GM19468 (cell line): Measurements from ENCODE around the gene TMPRSS4.
"Not testable (repeated sequence)": the region's sequence is repeated elsewhere in the genome, so short reads cannot be mapped to it uniquely, and the experiment has no call there.

Experiments used
- ATAC-seq: cut with Tn5 transposase; IDR thresholded peaks from one replicate; pipeline ENCODE4 v1.9.1; 2021; ENCODE audit warnings: mild to moderate bottlenecking, moderate library complexity, moderate number of reproducible peaks; ENCODE audit not compliant: unreplicated experiment; ENCODE audit errors: extremely low read depth

TMPRSS4 gene

DNA sequence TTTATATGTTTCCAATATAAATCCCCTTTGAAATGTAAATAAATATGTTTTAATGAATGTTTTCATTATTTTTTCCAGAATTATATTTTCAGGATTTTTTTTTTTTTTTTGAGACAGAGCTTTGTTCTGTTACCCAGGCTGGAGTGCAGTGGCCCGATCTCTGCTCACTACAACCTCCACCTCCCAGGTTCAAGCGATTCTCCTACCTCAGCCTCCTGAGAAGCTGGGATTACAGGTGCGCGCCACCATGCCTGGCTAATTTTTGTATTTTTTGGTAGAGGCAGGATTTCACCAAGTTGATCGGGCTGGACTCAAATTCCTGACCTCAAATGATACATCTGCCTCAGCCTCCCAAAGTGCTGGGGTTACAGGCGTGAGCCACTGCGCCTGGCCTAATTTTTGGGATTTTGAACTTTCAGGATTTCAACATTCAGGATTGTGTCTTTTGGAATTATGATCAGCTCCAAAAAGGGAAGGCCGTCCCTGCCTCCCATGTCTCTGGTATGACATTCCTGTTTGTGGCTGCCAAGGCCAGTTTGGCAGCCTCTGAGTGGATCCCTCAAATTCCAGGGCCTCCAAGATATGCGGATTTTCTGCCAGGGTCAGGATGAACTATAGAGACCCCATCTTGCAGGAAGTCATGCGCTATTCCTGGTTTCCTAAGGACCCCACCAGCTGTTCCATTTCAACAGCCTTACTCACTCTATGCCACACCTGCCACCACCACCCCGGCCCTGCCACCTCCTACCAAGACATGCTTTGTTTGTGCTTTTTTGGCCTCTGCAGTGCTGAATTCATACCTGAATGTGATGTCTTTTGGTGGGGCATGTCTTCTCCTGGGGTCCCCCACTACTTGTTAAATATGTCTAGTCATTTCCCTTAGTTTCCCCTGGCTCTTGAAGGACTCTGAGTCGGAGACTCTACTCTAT is 21.9 kb upstream of the TMPRSS4 start:
- no peak for ATAC-seq

DNA sequence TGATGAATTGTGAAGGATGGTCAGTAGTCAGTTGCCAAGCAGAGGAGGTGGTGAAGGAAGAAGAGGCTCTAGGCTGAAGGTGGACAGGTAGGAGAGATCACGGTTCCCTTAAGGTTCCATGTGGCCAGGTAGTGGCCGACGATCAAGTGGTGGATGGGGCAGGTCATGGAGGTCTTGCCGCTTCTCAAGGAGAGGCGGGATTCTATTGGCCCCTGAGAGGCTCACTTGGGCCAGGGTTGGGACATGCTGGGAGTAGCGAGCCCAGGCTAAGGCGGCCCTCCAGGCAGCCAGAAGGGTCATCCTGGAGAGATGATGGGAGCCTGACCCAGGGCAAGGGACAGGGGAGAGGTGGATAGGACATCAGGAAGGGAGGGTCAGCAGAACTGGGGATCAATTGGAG is 20.9 kb upstream of the TMPRSS4 start:
- no peak for ATAC-seq

DNA sequence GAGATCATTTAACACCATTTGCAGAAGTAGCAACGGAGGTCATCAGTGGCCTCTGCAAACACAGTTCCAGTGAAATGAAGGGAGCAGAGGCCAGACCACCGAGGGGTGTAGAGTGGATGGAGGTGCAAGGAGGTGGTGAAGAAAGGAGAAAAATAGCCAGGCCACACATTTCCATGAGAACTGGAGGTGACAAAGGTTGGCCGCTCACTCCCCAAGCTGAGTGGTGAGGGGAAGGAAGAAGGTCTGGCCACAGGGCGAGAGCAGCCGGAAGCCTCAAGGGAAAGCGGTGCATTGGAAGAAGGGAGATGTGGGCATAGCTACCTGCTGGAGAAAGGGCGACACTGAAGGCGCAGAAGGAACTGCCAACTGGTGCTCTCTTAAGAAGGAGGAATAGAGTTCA is 20.1 kb upstream of the TMPRSS4 start:
- ATAC-seq, result no peak

DNA sequence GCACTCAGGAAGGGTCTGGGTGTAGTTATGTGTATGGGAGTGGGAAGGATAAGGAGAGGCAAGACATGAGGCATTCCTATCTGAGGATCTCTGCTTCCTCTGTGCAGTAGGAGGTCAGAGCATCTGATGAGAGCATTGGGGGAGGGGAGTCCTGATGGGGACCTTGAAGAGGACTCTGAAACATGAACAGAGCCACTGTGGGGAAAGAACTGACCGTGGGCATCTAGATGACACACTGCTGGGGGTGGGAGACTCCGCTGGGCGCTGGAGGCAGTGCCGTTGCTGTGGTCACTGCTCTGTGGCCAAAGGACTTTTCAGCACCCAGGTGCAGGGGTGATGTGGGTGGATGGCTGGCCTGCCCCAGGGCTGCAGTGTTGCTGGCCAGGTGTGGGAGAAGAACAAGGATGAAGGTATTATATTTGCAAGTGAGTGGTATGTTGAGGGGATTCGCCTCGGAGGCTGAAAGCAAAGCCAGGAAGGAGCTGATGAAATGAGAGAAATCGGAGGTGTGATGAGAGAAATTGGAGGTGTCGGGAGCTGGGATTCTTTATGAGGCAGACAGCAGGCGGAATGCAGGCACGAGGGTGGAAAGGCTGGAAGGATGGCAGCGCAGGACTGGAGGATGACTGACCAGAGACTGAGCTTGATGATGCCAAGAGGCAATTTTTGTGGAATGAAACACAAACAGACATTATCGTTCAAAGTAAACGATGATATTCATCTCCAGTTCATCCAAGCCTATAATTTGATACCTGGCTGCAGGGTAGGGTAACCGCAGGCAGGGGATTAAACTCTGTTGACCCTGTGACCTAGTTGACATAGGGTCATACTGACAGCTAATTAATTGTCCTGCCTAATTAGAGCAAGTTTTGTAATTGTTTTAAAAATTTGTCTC is 19.4 kb upstream of the TMPRSS4 start:
- no peak for ATAC-seq

DNA sequence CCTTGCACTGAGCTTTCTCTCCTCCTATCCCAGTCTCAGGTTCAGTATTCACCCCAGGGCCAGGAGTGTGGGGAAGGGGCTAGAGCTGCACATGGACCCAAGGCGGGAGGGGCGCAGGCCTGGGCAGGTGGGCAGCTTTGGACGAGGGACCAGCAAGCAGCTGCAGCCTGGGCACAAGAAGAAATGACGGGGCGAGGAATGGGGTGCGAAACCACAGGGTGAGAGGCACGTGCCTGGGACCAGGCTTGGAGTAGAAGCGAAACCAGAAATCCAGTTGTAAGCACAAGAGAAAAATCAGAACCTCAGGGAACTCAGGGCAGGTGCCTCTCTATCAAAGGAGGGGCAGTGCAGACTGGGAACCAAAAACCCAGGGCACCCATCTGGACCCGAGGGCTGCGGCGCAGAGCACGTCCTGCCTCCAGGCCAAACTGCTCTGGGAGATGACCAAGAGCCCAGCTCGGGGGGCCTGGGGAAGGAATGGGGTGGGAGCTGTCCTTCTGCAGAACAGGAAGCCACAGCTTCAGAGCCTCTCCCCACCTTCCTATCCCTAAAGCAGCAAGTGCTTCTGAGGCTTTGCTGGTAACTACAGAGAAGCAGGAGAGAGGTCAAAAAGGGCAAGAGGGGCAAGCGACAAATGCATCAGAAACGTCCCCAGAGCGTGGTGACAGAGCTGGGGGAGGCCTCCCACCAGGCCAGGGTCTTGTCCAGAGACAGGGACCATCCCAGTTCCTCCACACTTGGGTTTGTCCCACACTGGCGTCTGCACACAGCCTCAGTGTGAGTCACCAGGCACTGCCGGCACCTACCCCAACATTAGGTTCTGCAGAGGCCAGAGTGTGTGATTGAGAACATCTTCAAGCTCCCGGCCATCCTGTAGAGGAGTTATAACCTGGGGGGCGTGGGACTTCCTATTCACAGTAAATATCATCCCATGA is 18.3 kb upstream of the TMPRSS4 start:
- no peak for ATAC-seq

DNA sequence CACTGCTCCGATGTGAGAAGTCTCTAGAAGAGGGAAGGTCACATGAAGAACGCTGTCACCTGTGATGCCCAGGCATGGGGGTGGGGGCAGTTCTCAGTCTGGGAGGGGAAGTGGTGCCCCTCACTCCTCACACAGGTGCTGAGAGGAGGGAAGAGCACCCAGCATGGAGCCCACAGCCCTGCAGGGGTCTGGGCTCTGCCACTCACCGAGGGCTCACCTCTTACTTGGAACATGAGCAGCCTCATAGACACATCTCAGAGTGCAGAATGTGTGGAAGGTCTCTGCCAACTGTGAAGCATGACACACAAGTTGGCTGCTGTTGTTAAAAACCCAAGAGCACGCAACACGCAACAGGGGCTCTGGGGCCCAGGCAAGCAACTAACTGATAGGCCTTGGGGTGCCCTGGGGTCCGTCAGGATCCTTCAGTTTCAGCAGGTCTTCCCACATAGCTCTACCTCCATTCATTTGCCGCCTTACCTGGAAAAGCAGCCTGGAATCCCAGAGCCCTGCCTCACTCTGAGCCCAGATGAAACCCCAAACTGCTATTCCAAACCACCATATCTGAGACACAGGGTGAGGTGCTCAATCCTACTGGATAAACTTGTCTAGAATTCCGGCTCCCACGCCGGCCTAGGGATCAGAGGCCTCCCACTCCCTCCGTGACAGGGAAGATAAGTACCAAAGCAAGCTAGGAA is 17.5 kb upstream of the TMPRSS4 start:
- no peak for ATAC-seq

DNA sequence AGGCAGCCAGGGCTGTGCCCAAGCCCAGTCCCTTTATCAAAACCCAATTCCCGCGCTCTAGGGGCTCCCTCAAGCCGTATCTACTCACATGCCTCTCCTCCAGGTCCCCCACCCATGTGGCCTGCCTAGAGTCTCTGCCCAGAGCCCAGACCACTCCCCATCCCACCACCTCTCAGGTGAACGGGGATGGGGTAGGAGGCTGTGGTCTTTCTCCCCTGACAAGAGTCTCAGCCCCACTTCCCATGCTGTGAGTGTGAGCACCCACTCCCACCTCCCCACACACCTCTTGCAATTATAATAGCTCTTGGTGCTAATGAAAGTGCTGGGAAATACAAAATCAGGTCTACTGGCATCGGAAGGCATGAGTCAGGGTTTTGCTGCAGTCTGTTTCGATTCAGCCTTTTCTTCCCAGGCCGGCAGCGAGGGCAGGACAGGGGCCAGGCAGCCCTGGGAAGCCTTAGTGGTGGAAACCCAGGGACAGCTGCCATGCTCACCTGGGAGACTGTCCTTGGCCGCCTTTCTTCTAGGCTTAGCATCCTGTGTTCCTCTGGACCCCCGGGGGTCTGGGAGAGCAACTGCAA is 16.7 kb upstream of the TMPRSS4 start:
- ATAC-seq, result no peak

DNA sequence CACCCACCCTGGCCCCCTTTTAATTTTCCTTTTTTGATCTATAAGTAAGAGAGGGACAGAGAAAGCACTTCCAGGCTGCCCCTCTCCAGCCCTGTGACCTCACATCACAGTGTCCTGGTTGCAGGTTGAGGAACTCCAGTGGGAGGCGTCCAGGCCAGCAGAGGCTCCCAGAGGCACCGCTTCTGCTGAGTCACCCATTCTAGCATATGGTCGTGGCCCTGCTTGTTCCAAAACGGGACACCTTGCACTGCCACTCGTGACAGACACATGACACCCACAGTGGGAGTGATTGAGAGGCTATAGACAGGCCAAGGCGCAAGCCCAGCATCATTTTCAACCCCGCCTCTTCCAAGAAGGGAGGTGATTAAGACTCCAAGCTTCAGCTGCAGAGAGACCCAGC is 16.0 kb upstream of the TMPRSS4 start:
- no peak for ATAC-seq

DNA sequence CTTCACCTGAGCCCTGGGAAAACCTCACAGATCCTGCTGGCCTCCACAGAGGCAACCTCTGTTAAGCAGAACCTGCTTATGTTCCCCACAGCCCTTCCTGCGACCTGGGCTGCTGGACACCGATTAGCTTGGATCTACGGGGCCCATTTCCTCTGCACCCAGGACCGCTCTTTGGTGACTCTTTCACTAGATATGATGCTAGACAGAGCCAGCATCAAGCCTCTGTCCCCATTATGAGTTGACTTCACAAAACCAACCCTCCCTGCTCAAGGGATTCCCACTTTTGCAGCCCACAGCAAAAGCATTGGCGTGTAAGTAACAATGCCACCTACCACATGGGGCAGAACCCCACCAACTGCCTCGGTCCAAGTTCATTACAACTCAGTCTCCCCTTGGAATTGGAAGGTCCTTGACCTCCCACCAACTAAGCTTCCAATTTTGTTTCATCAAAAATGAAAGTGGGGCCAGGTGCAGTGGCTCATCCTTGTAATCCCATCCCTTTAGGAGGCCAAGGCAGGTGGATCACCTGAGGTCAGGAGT is 15.2 kb upstream of the TMPRSS4 start:
- no peak for ATAC-seq

DNA sequence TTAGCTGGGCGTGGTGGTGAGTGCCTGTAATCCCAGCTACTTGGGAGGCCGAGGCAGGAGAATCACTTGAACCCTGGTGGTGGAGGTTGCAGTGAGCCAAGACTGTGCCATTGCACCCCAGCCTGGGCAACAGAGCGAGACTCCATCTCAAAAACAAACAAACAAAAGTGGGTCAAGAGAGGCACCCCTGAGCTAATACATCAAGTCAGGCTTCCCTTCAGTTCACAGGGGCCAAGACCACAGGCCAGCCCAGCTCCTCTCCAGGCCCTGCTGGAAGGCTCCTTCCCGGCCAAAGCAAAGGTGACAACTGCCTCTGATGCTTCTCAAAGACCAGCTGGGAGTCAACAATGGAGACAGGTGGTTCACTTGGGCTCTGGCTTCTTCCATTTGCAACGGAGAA is 14.7 kb upstream of the TMPRSS4 start:
- not testable (repeated sequence) for ATAC-seq

DNA sequence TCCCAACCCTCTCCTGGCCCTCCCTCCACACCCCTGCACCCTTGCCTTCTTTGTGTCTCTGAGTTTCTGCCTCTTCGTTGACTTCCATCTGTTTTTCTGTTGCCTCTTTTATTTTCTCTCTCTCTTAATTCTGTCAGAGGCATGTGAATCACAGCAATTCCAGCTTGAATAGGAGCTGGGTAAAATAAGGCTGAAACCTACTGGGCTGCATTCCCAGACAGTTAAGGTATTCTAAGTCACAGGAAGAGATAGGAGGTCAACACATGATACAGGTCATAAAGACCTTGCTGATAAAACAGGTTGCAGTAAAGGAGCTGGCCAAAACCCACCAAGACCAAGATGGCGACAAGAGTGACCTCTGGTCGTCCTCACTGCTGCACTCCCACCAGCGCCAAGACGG is 14.2 kb upstream of the TMPRSS4 start:
- not testable (repeated sequence) for ATAC-seq

DNA sequence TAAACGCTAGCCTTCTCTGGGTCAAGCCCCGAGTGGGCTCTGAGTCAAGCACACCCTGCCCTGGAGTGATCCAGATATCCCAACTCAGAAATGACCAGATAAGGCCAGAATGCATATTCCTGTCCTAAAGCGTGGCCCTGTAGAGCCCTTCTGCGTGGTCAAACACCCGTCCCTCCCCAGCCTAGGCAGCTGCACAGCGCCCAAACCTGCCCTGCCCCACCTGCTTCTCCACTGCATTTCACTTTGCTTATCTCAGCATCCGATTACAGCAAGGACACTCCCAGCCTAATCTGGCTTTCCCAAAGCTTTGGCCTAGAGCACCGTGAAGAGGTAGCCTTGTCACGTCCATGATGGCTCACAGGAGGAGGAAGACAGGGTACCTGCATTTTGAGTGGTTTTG is 11.9 kb upstream of the TMPRSS4 start:
- no peak for ATAC-seq

DNA sequence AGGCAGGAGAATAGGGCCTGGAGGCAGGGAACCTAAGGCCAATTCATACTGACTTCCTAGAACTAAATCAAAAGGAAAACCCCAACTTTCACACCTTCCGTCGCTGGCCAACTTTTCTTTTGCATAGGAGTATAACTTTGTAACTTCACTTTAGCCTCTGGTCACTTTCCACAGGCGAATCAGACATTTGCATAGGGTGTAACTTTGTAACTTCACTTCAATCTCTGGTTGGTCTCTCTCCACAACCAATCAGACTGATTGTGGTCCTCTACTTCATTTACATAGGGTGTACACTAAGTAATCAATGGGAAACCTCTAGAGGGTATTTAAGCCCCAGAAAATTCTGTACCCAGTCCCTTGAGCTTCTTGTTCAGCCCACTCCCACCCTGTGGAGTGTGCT is 11.5 kb upstream of the TMPRSS4 start:
- no peak for ATAC-seq

DNA sequence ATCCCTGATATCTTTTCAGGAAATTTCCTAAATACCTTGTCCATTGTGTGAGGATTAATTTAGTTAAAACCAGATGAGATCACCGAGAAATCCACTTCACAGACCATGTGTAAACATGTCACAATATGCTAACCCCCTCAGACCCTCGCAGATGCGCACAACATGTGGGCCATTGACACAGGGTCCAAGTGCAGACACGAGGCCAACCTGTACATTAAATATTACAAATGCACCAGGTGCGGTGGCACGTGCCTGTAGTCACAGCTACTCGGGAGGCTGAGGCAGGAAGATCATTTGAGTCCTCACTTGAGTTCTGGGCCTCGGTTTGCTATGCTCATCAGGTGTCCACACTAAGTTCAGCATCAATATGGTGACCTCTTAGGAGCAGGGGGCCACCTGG is 9.9 kb upstream of the TMPRSS4 start:
- no peak for ATAC-seq

DNA sequence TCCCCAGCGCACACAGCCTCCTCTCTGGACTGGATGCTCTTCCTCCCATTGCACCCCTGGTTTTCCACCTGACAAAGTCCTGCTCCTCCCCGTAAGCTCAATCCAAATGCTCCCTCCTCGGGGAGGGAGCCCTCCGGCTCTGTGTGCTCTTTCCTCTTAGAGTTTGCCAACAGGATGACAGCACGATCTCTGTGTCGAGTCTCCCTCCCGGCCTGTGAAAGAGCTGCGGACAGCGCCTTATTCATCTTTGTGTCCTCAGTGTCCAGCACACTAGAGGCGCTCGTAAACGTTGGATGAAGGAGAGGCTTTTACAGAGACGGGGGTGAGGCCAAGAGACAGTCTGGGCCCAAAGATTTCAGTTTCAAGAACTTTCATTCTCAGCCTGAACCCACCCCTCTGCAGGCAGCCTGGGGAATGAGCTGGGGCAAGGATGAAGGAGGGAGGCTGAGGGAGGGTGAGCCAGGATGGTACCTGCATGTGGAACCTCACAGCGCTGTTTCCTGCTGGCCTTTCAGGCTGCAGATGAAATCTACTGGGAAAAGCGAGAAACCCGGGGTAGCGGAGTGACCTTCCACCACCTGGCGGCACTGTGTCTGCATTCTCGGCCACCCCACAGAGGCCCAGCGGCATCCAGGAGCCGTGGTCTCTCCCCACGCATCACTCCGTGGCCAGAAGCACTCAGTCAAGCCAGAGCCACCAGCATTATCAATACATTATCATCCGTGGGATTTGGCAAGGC is 8.5 kb upstream of the TMPRSS4 start:
- no peak for ATAC-seq

DNA sequence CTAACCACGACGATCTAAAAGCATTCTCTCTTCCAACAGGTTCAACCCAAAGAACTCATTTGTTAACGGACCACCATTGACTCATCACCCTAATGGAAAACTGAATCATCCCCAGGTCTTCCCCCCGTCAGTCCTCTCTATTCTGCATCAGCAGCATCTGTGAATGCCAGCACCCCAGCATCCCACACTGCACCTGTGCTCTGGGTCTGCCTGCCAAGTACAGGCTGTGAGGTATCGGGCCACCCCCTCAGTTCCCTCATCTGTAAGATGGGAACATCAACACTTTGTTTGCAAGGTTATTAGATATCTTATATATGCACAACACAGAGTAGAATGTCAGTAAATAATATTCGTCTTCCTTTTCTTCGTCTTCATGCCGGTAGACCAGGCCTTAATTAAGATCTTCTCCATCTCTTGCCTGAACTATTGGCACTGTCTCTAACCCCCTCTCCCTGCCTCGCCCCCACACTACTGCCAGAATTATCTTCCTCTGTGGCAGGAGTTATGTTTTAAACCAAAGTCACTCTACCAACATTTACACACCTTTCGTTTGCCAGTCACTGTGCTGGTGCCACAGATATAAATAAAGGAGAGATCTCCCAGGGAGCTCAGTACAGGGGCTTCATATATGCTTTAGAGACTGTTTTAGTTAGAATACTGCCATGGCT is 7.8 kb upstream of the TMPRSS4 start:
- ATAC-seq, result no peak

DNA sequence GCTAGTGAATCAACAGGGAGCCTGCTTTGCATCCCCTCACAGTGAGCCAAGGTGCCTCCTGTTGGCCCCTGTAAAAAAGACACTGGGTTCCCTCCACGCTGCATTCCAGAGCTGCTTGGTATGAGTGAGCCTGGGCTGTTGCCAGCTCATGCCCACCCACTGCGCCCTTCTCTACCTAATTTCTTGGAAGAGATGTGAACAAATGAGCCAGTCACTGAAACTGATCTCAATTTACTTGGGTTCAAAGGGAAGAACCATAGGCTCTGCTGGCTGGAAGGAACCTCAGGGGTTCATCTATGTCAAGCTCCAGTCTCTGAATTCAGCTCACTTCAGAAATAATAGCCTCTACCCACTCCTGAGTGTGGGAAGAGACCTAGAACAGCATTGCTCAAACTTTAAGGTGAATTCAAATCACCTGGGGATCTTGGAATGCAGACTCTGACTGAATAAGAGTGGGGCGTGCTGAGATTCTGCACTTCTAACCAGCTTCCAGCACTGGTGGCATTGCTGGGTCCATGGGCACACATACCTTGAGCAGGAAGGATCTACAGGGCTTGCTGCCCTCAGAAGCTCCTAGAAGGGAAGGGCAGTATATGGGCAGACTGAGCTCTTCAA is 5.4 kb upstream of the TMPRSS4 start:
- ATAC-seq, result no peak
